ENCODE data around the gene SYNJ1.

GRCh38 chr21:32626621-32627196 is 101.1 kb downstream of the SYNJ1 start:
- no peak for TF ChIP-seq CTCF (IDR thresholded peaks at IDR 0.05)
- TF ChIP-seq POLR2A (IDR thresholded peaks at IDR 0.05): no peak
